BJ (cell line): Measurements from ENCODE around the gene PINK1. TPM values are rescaled to one million over a fixed set of nuclear protein-coding genes. Genes with fewer than 3 reads are reported as not detected.

Experiments used
- CTCF ChIA-PET: fragments of 350-600 bp; formaldehyde crosslinking; extraction: SDS; loops from one replicate; lab custom pipeline; 2021; ENCODE audit warnings: antibody characterized with exemption, inconsistent platforms; lab: Yijun Ruan, JAX
- POLR2A ChIA-PET: fragments of 300-600 bp; sonication (Branson Sonifier 250); formaldehyde crosslinking; extraction: SDS; loops from one replicate; lab custom pipeline; 2021; ENCODE audit warnings: antibody characterized with exemption; lab: Charles Lee
- DNase-seq: peaks from one replicate; pipeline ENCODE4 v3.0.0-alpha.2; 2011; ENCODE audit warnings: low read depth
- H3K27me3 ChIP-seq: 2 replicates; pipeline ENCODE4 v1.6.0; 2011; ENCODE audit warnings: low read length; ENCODE audit not compliant: control insufficient read depth, insufficient read depth
- H3K36me3 ChIP-seq: 2 replicates; pipeline ENCODE4 v1.5.1; 2011; ENCODE audit warnings: low read length; ENCODE audit not compliant: control insufficient read depth, insufficient read depth
- H3K4me3 ChIP-seq: 2 replicates; pipeline ENCODE4 v1.5.1; 2011; ENCODE audit warnings: low read depth, mild to moderate bottlenecking, control low read depth, low read length
- CTCF ChIP-seq: IDR thresholded peaks from 2 replicates; pipeline ENCODE4 v1.5.1; 2011; ENCODE audit warnings: low read depth, mild to moderate bottlenecking, control low read depth, inconsistent platforms, low read length, moderate library complexity; ENCODE audit not compliant: insufficient read depth
- polyA plus RNA-seq: library from polyadenylated mRNA; depleted of rRNA; stranded (reverse); fragments of >200 nt; gene quantifications from 2 replicates; pipeline ENCODE4 v1.2.3, GENCODE V29; 2011

The PINK1 gene
- polyA plus RNA-seq, 1 experiment, result 89.2 TPM

- POLR2A ChIA-PET, result no interaction called here
- Histone ChIP-seq H3K36me3 (no peaks in the 10 kb centered on the region), H3K27me3 (no peaks in the 10 kb centered on the region), H3K4me3 (no peak overlapping the region)
- CTCF ChIA-PET, result interaction anchor here (0.9 to 3.8 kb wide), 2 partner anchors 12 to 38 kb away, joined by 3 to 19 read pairs; partner anchors contain the start of gene PINK1
- DNase-seq, result no peak
- TF ChIP-seq CTCF, result no peak
Measured at GRCh38 chr1:20594746-20595145, 38.5 kb upstream of the PINK1 start.

- no peaks in the 10 kb centered on the region for H3K36me3 ChIP-seq
- no peak for DNase-seq
- H3K4me3 ChIP-seq, result no peak overlapping the region
- ChIA-PET CTCF (interaction anchor here (3.8 kb wide), 1 partner anchor 37 kb away, joined by 19 read pairs; the partner anchor contains the start of gene PINK1), POLR2A (interaction anchor here (0.7 kb wide), 1 partner anchor 36 kb away, joined by 3 read pairs; no protein-coding TSS in a partner anchor)
- no peaks in the 10 kb centered on the region for H3K27me3 ChIP-seq
- TF ChIP-seq CTCF, result no peak
Measured at GRCh38 chr1:20596106-20596505, 37.2 kb upstream of the PINK1 start.

GRCh38 chr1:20597650-20598049 lies 35.6 kb upstream of the PINK1 start:
- ChIA-PET CTCF (interaction anchor here (1.4 to 3.8 kb wide), 2 partner anchors 9 to 35 kb away, joined by 5 to 19 read pairs; partner anchors contain the start of genes CDA and PINK1), POLR2A (no interaction called here)
- Histone ChIP-seq H3K4me3 (no peak overlapping the region), H3K27me3 (no peaks in the 10 kb centered on the region), H3K36me3 (no peaks in the 10 kb centered on the region)
- TF ChIP-seq CTCF, result no peak
- no peak for DNase-seq

GRCh38 chr1:20600156-20600555 lies 33.1 kb upstream of the PINK1 start:
- Histone ChIP-seq H3K36me3 (no peaks in the 10 kb centered on the region), H3K27me3 (no peaks in the 10 kb centered on the region), H3K4me3 (no peak overlapping the region)
- DNase-seq, result no peak
- POLR2A ChIA-PET, result no interaction called here
- no peak for TF ChIP-seq CTCF
- CTCF ChIA-PET, result interaction anchor here (0.7 kb wide), 1 partner anchor 33 kb away, joined by 3 read pairs; the partner anchor contains the start of gene PINK1

- DNase-seq, result no peak
- Histone ChIP-seq H3K27me3 (no peaks in the 10 kb centered on the region), H3K4me3 (no peak overlapping the region), H3K36me3 (no peaks in the 10 kb centered on the region)
- POLR2A ChIA-PET, result no interaction called here
- TF ChIP-seq CTCF, result no peak
- CTCF ChIA-PET, result no interaction called here
Measured at GRCh38 chr1:20601129-20601825, 32.0 kb upstream of the PINK1 start.
